Right cardiac atrium (tissue), 5 donors: ENCODE measurements around the gene CCDC141. TPM values are rescaled to one million over a fixed set of nuclear protein-coding genes. Genes with fewer than 3 reads are reported as not detected.

Source experiments
- ATAC-seq, 2 donors: fragments of 200-7000 bp; cut with Tn5 transposase; one replicate each; pipeline versions ENCODE4 v1.8.0 to v1.9.1; 2020; ENCODE audit warnings: moderate library complexity in 2 of 2, mild to moderate bottlenecking in 1 of 2
- DNase-seq, 3 donors: peaks; one replicate each; pipeline ENCODE4 v3.0.0-alpha.2; 2020
- H3K27ac ChIP-seq: one replicate; pipeline ENCODE4 v1.5.1; 2013; ENCODE audit warnings: mild to moderate bottlenecking, low read length, control low read depth, moderate library complexity
- H3K27me3 ChIP-seq: one replicate; pipeline ENCODE4 v1.6.1; 2013; ENCODE audit not compliant: control insufficient read depth, insufficient read depth
- H3K4me1 ChIP-seq: one replicate; pipeline ENCODE4 v1.6.1; 2013; ENCODE audit warnings: low read length; ENCODE audit not compliant: control insufficient read depth, insufficient read depth
- H3K4me3 ChIP-seq: one replicate; pipeline ENCODE4 v1.5.1; 2013; ENCODE audit warnings: low read length, control low read depth
- H3K9me3 ChIP-seq: one replicate; pipeline ENCODE4 v1.6.1; 2013; ENCODE audit warnings: low read length; ENCODE audit not compliant: control insufficient read depth
- WGBS: extraction: QIAGEN DNeasy Blood & Tissue Kit; methylation state at CpG from one replicate; pipeline ENCODE4 v1.1.7; 2013; 5-methylcytosine and 5-hydroxymethylcytosine counted together
- intact Hi-C, 4 donors: fragments of 100-400 bp; cut with DNase I; formaldehyde crosslinking; loops; one replicate each; pipeline versions ENCODE4 v1.11.0 to v1.14.0; 2022 to 2023
- polyA plus RNA-seq: library from polyadenylated mRNA; stranded (reverse); fragments of 200-250 nt; gene quantifications from one replicate; pipeline ENCODE4 v1.2.3, GENCODE V29; 2013
- total RNA-seq, 4 donors: library from RNA; stranded (reverse); fragmentation: NEBNext Ultra II Directional; extraction: Animal tissue kit (Norgen Biotek cat#: 25700); gene quantifications; one replicate each; pipeline ENCODE4 v1.2.1, GENCODE V29; 2021
- donor health status: healthy with polysubstance abuse.
- donor health status: DM: no; HTN: yes; CAD: no.
- donor health status: DM: no; HTN: no; CAD: no.
- donor health status: DM: no; HTN: yes; CAD: no; lungs with severe emphysema.
- donor health status: DM: yes; HTN: yes; CAD: no.

The CCDC141 gene
- total and polyA plus RNA-seq, 5 donors: 18.1 to 128 (median 71.7) TPM

- WGBS: 90% methylated on average over 2 of the region's 2 CpGs
- Histone ChIP-seq H3K27ac (no peak overlapping the region), H3K27me3 (no peaks in the 10 kb centered on the region), H3K4me1 (no peaks in the 10 kb centered on the region), H3K9me3 (no peaks in the 10 kb centered on the region), H3K4me3 (no peak overlapping the region)
- ATAC-seq: no peak
- DNase-seq: no peak
- intact Hi-C loops: loop anchor here in 3 of 4 donors (2.0 to 5.0 kb wide), 3 partner anchors 110 to 116 kb away; no protein-coding TSS in a partner anchor
Observed at GRCh38 chr2:178912416-178913048, 137.4 kb downstream of the CCDC141 start.

- H3K9me3 ChIP-seq: no peaks in the 10 kb centered on the region
- H3K4me1 ChIP-seq: no peaks in the 10 kb centered on the region
- no peak overlapping the region for H3K4me3 ChIP-seq
- intact Hi-C loops: loop anchor here in 1 of 4 donors (5.0 kb wide), 1 partner anchor 109 kb away; no protein-coding TSS in a partner anchor
- DNase-seq (no peak), ATAC-seq (no peak)
- 56% methylated on average over 2 of the region's 2 CpGs for WGBS
- no peak overlapping the region for H3K27ac ChIP-seq
- no peaks in the 10 kb centered on the region for H3K27me3 ChIP-seq
Observed at GRCh38 chr2:178911039-178911438, 138.9 kb downstream of the CCDC141 start.

GRCh38 chr2:178910005-178910404 lies 139.9 kb downstream of the CCDC141 start:
- no peak overlapping the region for H3K4me3 ChIP-seq
- 71% methylated on average over 5 of the region's 5 CpGs for WGBS
- no peak for DNase-seq
- H3K4me1 ChIP-seq: no peaks in the 10 kb centered on the region
- no peak overlapping the region for H3K27ac ChIP-seq
- no peaks in the 10 kb centered on the region for H3K9me3 ChIP-seq
- no peak for ATAC-seq
- intact Hi-C loops: loop anchor here in 1 of 4 donors (5.0 kb wide), 1 partner anchor 108 kb away; no protein-coding TSS in a partner anchor
- H3K27me3 ChIP-seq: no peaks in the 10 kb centered on the region

GRCh38 chr2:178909507-178909906 lies 140.4 kb downstream of the CCDC141 start:
- intact Hi-C loops: loop anchor here in 1 of 4 donors (5.0 kb wide), 1 partner anchor 107 kb away; no protein-coding TSS in a partner anchor
- Histone ChIP-seq H3K4me1 (no peaks in the 10 kb centered on the region), H3K27me3 (no peaks in the 10 kb centered on the region), H3K27ac (no peak overlapping the region), H3K4me3 (no peak overlapping the region), H3K9me3 (no peaks in the 10 kb centered on the region)
- 70% methylated on average over 2 of the region's 2 CpGs for whole genome bisulfite sequencing
- DNase-seq (no peak), ATAC-seq (no peak)

GRCh38 chr2:178908810-178909209 lies 141.1 kb downstream of the CCDC141 start:
- no peak overlapping the region for H3K27ac ChIP-seq
- ATAC-seq (no peak), DNase-seq (no peak)

GRCh38 chr2:178905261-178905660 lies 144.7 kb downstream of the CCDC141 start:
- ATAC-seq: no peak
- H3K4me1 ChIP-seq: peaks cover 3% of the 10 kb centered on the region
- WGBS: 58% methylated on average over 2 of the region's 2 CpGs
- no peaks in the 10 kb centered on the region for H3K9me3 ChIP-seq
- no peak overlapping the region for H3K27ac ChIP-seq
- no peak for DNase-seq
- intact Hi-C loops: loop anchor here in 1 of 4 donors (5.0 kb wide), 1 partner anchor 103 kb away; no protein-coding TSS in a partner anchor
- H3K4me3 ChIP-seq: no peak overlapping the region
- no peaks in the 10 kb centered on the region for H3K27me3 ChIP-seq

More at GRCh38 chr2:178908810-178909209, 141.1 kb downstream of the CCDC141 start:
- intact Hi-C loops: loop anchor here in 1 of 4 donors (5.0 kb wide), 1 partner anchor 107 kb away; no protein-coding TSS in a partner anchor
- Histone ChIP-seq H3K4me1 (no peaks in the 10 kb centered on the region), H3K27me3 (no peaks in the 10 kb centered on the region), H3K9me3 (no peaks in the 10 kb centered on the region), H3K4me3 (no peak overlapping the region)

GRCh38 chr2:178899656-178900055 lies 150.3 kb downstream of the CCDC141 start:
- no peaks in the 10 kb centered on the region for H3K9me3 ChIP-seq
- peaks cover 6% of the 10 kb centered on the region for H3K4me1 ChIP-seq
- no peak for ATAC-seq
- intact Hi-C loops: loop anchor here in 1 of 4 donors (10.0 kb wide), 1 partner anchor 75 kb away; no protein-coding TSS in a partner anchor
- no peaks in the 10 kb centered on the region for H3K27me3 ChIP-seq
- H3K4me3 ChIP-seq: no peak overlapping the region
- no peak overlapping the region for H3K27ac ChIP-seq
- no peak for DNase-seq

- H3K27me3 ChIP-seq: no peaks in the 10 kb centered on the region
- peaks cover 6% of the 10 kb centered on the region for H3K4me1 ChIP-seq
- ATAC-seq (no peak), DNase-seq (no peak)
- intact Hi-C loops: loop anchor here in 1 of 4 donors (10.0 kb wide), 1 partner anchor 71 kb away; no protein-coding TSS in a partner anchor
- WGBS: 78% methylated on average over 2 of the region's 2 CpGs
- H3K9me3 ChIP-seq: no peaks in the 10 kb centered on the region
- no peak overlapping the region for H3K27ac ChIP-seq
- H3K4me3 ChIP-seq: no peak overlapping the region
Observed at GRCh38 chr2:178895872-178896271, 154.1 kb downstream of the CCDC141 start.

- ATAC-seq (no peak), DNase-seq (no peak)
- H3K27ac ChIP-seq: no peak overlapping the region
- no peaks in the 10 kb centered on the region for H3K27me3 ChIP-seq
- H3K9me3 ChIP-seq: no peaks in the 10 kb centered on the region
- H3K4me1 ChIP-seq: peaks cover 3% of the 10 kb centered on the region
- intact Hi-C loops: loop anchor here in 1 of 4 donors (10.0 kb wide), 1 partner anchor 70 kb away; no protein-coding TSS in a partner anchor
- no peak overlapping the region for H3K4me3 ChIP-seq
- WGBS: 73% methylated on average over 2 of the region's 2 CpGs
Observed at GRCh38 chr2:178895171-178895570, 154.8 kb downstream of the CCDC141 start.

GRCh38 chr2:178892751-178893625 lies 156.9 kb downstream of the CCDC141 start:
- Histone ChIP-seq H3K27me3 (no peaks in the 10 kb centered on the region), H3K9me3 (no peaks in the 10 kb centered on the region), H3K27ac (no peak overlapping the region), H3K4me1 (peaks cover 3% of the 10 kb centered on the region), H3K4me3 (no peak overlapping the region)
- no peak for DNase-seq
- 82% methylated on average over 5 of the region's 5 CpGs for WGBS
- intact Hi-C loops: loop anchor here in 1 of 4 donors (10.0 kb wide), 1 partner anchor 68 kb away; no protein-coding TSS in a partner anchor
- ATAC-seq: no peak
